ENCODE results near the gene ZNF407. TPM values are rescaled to one million over a fixed set of nuclear protein-coding genes. Genes with fewer than 3 reads are reported as not detected.

Gene ZNF407
- total and polyA plus RNA-seq, 2 of the 13 experiments (the other 11 are each of a cell fraction or from before 2014, with no cell fraction given), result 2.3 to 8.7 TPM

DNA sequence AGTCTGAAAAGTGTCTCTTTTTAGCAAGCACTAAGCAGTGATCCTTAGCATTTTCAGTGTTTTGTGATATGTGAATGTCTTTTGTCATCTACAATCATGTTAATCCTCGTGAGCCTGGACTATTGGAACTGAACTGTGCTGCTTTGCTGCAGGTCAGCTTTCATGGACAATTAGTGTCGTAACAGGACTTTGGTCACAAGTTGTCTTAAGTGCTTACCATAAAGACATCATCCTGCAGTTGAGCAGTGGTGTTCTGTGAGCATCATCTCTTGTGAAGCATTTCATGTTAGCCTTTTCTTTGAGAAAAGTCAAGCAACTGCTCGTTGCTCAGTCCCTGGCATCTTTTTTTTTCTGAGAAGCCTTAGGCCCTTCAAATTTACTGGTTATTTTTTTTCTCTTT, 135.9 kb downstream of the ZNF407 start (continued):
- TF ChIP-seq MLLT10 (CRISPR knock-in tag; IDR thresholded peaks at IDR 0.05) (no peak), ZNF34 (CRISPR knock-in tag; IDR thresholded peaks at IDR 0.05; ENCODE audit: borderline replicate concordance) (no peak), TBX2 (CRISPR knock-in tag; IDR thresholded peaks at IDR 0.05; ENCODE audit: borderline replicate concordance) (no peak; the same call in 1 of the 2 replicates), STAG1 (CRISPR knock-in tag; IDR thresholded peaks at IDR 0.05) (no peak), ZNF598 (CRISPR knock-in tag; IDR thresholded peaks at IDR 0.05; ENCODE audit: borderline replicate concordance) (no peak), ZNF589 (CRISPR knock-in tag; conservative IDR thresholded peaks at IDR 0.05) (no peak), ZNF251 (CRISPR knock-in tag; IDR thresholded peaks at IDR 0.05) (no peak), SIX1 (CRISPR knock-in tag; IDR thresholded peaks at IDR 0.05; ENCODE audit: borderline replicate concordance) (0 out of 2 replicates have a peak, but pooled peaks have one; percentile 32), BORCS8-MEF2B (CRISPR knock-in tag; IDR thresholded peaks at IDR 0.05) (no peak), FOXO1 (CRISPR knock-in tag; IDR thresholded peaks at IDR 0.05) (no peak), JUN (CRISPR knock-in tag; IDR thresholded peaks at IDR 0.05) (no peak), MXI1 (IDR thresholded peaks at IDR 0.05; ENCODE audit: borderline replicate concordance, low read depth, low read length) (no peak), PTBP1 (IDR thresholded peaks at IDR 0.05; ENCODE audit: low read depth, low read length, poor library complexity, severe bottlenecking) (no peak), ZNF724P (CRISPR knock-in tag; IDR thresholded peaks at IDR 0.05; ENCODE audit: borderline replicate concordance) (no peak), CHCHD3 (CRISPR knock-in tag; IDR thresholded peaks at IDR 0.05) (no peak), NAIF1 (CRISPR knock-in tag; IDR thresholded peaks at IDR 0.05; ENCODE audit: borderline replicate concordance) (no peak), BCL6 (CRISPR knock-in tag; IDR thresholded peaks at IDR 0.05) (no peak; the same call in 1 of the 2 replicates)
- TF ChIP-seq, protein P1, sequence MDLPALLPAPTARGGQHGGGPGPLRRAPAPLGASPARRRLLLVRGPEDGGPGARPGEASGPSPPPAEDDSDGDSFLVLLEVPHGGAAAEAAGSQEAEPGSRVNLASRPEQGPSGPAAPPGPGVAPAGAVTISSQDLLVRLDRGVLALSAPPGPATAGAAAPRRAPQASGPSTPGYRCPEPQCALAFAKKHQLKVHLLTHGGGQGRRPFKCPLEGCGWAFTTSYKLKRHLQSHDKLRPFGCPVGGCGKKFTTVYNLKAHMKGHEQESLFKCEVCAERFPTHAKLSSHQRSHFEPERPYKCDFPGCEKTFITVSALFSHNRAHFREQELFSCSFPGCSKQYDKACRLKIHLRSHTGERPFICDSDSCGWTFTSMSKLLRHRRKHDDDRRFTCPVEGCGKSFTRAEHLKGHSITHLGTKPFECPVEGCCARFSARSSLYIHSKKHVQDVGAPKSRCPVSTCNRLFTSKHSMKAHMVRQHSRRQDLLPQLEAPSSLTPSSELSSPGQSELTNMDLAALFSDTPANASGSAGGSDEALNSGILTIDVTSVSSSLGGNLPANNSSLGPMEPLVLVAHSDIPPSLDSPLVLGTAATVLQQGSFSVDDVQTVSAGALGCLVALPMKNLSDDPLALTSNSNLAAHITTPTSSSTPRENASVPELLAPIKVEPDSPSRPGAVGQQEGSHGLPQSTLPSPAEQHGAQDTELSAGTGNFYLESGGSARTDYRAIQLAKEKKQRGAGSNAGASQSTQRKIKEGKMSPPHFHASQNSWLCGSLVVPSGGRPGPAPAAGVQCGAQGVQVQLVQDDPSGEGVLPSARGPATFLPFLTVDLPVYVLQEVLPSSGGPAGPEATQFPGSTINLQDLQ (CRISPR knock-in tag; IDR thresholded peaks at IDR 0.05), result no peak
- TF ChIP-seq, protein P2, sequence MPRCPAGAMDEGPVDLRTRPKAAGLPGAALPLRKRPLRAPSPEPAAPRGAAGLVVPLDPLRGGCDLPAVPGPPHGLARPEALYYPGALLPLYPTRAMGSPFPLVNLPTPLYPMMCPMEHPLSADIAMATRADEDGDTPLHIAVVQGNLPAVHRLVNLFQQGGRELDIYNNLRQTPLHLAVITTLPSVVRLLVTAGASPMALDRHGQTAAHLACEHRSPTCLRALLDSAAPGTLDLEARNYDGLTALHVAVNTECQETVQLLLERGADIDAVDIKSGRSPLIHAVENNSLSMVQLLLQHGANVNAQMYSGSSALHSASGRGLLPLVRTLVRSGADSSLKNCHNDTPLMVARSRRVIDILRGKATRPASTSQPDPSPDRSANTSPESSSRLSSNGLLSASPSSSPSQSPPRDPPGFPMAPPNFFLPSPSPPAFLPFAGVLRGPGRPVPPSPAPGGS (CRISPR knock-in tag; IDR thresholded peaks at IDR 0.05), result no peak
- TF ChIP-seq, protein P3, sequence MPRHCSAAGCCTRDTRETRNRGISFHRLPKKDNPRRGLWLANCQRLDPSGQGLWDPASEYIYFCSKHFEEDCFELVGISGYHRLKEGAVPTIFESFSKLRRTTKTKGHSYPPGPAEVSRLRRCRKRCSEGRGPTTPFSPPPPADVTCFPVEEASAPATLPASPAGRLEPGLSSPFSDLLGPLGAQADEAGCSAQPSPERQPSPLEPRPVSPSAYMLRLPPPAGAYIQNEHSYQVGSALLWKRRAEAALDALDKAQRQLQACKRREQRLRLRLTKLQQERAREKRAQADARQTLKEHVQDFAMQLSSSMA (CRISPR knock-in tag; IDR thresholded peaks at IDR 0.05), result no peak
